SU-DHL-6 (cell line): ENCODE results near the gene WDR83.

ENCODE experiments used
- EZH2phosphoT487 ChIP-seq: fragments of 200-600 bp; sonication (generic), shearing (Covaris generic); conservative IDR thresholded peaks from 2 replicates; pipeline ENCODE4 v1.6.1; 2018; ENCODE audit warnings: mild to moderate bottlenecking, antibody characterized with exemption, low read length, moderate library complexity, mixed read lengths
- TF ChIP-seq, protein P1 (sequence below): fragments of 200-600 bp; sonication (generic); IDR thresholded peaks from one replicate; pipeline ENCODE4 v1.5.1; 2017; ENCODE audit warnings: antibody characterized with exemption, mild to moderate bottlenecking, low read length, moderate library complexity; ENCODE audit not compliant: insufficient read depth, poor library complexity, severe bottlenecking

DNA sequence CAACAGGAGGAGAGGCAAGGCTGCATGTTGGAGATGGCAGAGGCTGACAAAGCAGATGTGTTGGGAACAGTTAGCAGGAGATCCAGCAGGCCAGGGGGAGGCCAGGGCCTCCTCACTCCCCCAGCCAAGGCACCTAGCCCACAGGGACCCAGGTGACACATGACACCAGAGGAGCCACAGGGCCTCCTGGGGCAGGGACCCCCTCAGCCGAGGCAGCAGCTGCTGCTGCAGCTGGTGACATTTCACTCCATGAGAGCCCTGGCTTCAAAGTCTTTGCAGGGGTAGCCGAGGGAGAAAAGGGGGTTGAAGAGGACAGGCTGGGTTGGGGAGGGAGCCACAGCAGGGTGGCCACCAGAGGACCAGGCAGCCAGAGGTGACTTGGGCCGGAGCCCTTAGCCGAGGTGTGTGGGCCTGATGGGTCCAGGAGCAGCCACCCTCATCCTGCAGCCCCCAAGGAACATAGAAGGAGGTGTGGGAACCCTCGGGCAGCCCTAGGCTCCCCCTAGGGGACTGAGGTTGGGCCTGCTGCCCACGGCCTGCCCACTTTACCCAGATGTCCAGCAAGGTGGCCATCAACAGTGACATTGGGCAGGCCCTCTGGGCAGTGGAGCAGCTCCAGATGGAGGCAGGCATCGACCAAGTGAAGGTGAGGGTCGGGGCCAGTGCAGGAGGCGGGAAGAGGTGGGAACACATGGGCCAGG is 21.0 kb downstream of the WDR83 start, which contains the start of gene GNG14:
- TF ChIP-seq, protein P1, sequence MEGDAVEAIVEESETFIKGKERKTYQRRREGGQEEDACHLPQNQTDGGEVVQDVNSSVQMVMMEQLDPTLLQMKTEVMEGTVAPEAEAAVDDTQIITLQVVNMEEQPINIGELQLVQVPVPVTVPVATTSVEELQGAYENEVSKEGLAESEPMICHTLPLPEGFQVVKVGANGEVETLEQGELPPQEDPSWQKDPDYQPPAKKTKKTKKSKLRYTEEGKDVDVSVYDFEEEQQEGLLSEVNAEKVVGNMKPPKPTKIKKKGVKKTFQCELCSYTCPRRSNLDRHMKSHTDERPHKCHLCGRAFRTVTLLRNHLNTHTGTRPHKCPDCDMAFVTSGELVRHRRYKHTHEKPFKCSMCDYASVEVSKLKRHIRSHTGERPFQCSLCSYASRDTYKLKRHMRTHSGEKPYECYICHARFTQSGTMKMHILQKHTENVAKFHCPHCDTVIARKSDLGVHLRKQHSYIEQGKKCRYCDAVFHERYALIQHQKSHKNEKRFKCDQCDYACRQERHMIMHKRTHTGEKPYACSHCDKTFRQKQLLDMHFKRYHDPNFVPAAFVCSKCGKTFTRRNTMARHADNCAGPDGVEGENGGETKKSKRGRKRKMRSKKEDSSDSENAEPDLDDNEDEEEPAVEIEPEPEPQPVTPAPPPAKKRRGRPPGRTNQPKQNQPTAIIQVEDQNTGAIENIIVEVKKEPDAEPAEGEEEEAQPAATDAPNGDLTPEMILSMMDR: no peak
- no peak for TF ChIP-seq EZH2phosphoT487
